Effector memory CD4-positive, alpha-beta T cell (primary cell): ENCODE results near the gene RAC2.

Source experiments
- DNase-seq, 3 donors: peaks; one replicate each; pipeline ENCODE4 v3.0.0-alpha.2; 2020
- H3K27ac ChIP-seq: 2 replicates; pipeline ENCODE4 v1.7.0; 2013; ENCODE audit warnings: mild to moderate bottlenecking, low read length, moderate library complexity; ENCODE audit not compliant: insufficient read depth, poor library complexity, severe bottlenecking
- H3K27me3 ChIP-seq: replicated peaks from 2 replicates; pipeline ENCODE4 v1.7.0; 2013; ENCODE audit warnings: mild to moderate bottlenecking, low read length; ENCODE audit not compliant: insufficient read depth, control insufficient read depth, poor library complexity, severe bottlenecking
- H3K36me3 ChIP-seq: 2 replicates; pipeline ENCODE4 v1.7.0; 2013; ENCODE audit warnings: mild to moderate bottlenecking, low read length, moderate library complexity; ENCODE audit not compliant: control insufficient read depth, insufficient read depth
- H3K4me1 ChIP-seq: 2 replicates; pipeline ENCODE4 v1.7.0; 2013; ENCODE audit warnings: low read length, mild to moderate bottlenecking; ENCODE audit not compliant: control insufficient read depth, insufficient read depth, poor library complexity, severe bottlenecking
- H3K4me3 ChIP-seq: 2 replicates; pipeline ENCODE4 v1.7.0; 2013; ENCODE audit warnings: low read length, low read depth, mild to moderate bottlenecking; ENCODE audit not compliant: insufficient read depth, poor library complexity, severe bottlenecking
- H3K9me3 ChIP-seq: 2 replicates; pipeline ENCODE4 v1.7.0; 2013; ENCODE audit warnings: mild to moderate bottlenecking, low read length, moderate library complexity; ENCODE audit not compliant: control insufficient read depth

The RAC2 gene

GRCh38 chr22:37188901-37189466, 55.1 kb downstream of the RAC2 start:
- Histone ChIP-seq H3K4me1 (peaks cover 18% of the 10 kb centered on the region), H3K4me3 (no peak overlapping the region)
- no peak for DNase-seq

DNA sequence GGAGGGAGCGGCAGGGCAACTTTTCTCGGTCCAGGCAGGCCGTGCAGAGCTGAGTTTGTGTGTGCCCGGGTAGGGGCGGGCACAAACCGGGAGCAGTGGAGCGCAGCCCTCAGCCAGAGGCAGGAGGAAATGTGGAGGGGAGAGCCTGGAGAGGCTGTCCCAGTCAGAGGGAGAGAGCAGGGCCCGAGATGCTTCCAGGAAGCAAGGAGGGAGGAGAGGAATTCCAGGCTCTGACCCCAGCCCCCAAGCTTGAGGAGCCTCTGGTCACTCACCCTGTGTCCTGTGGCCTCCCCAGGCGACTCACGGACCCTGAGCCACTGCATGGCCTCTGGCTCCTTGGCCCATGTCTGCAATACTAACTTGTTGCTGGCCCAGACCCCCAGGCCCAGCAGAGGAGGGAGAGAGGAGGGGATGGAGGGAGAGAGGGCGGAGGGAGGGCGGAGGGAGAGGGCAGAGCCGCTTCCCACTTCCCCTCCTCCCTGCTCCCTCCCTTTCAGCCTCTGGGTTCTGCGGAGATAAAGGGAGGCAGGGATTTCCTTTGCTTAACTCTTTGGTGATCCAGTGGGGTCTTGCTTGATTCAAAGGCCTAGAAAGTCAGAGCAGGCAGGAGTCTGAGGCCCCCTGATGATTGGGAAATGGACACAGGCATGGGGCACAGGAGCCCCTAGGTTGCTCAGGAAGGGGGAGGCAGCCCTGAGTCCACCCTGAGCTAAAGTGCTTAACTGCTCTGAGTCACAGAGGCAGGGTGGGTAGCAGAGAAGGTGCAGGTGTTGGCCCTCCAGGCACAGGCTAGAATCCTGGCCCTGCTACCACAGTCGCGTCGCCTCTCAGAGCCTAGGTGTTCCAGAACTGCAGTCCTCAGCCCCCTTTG, 55.9 kb downstream of the RAC2 start, which contains the start of gene C1QTNF6:
Gene C1QTNF6, minus strand, starts transcription at position 357 of the 871 bp plus-strand sequence. Its CDS starts 34 bp downstream, at position 323.
- Histone ChIP-seq H3K27ac (no peak within 1 kb of the TSS), H3K4me3 (no peak within 1 kb of the TSS), H3K27me3 (no peaks in the 10 kb centered on the region), H3K36me3 (no peaks in the 10 kb centered on the region), H3K4me1 (peaks cover 18% of the 10 kb centered on the region), H3K9me3 (no peaks in the 10 kb centered on the region)
- DNase-seq = no peak

More at GRCh38 chr22:37188901-37189466, 55.1 kb downstream of the RAC2 start:
- H3K9me3 ChIP-seq = no peaks in the 10 kb centered on the region
- no peak overlapping the region for H3K27ac ChIP-seq
- H3K27me3 ChIP-seq = no peaks in the 10 kb centered on the region
- H3K36me3 ChIP-seq = no peaks in the 10 kb centered on the region

GRCh38 chr22:37187552-37187890, 56.5 kb downstream of the RAC2 start:
- Histone ChIP-seq H3K27ac (no peak overlapping the region), H3K27me3 (no peaks in the 10 kb centered on the region), H3K36me3 (no peaks in the 10 kb centered on the region), H3K4me1 (peaks cover 18% of the 10 kb centered on the region), H3K9me3 (no peaks in the 10 kb centered on the region), H3K4me3 (no peak overlapping the region)
- DNase-seq = no peak

DNA sequence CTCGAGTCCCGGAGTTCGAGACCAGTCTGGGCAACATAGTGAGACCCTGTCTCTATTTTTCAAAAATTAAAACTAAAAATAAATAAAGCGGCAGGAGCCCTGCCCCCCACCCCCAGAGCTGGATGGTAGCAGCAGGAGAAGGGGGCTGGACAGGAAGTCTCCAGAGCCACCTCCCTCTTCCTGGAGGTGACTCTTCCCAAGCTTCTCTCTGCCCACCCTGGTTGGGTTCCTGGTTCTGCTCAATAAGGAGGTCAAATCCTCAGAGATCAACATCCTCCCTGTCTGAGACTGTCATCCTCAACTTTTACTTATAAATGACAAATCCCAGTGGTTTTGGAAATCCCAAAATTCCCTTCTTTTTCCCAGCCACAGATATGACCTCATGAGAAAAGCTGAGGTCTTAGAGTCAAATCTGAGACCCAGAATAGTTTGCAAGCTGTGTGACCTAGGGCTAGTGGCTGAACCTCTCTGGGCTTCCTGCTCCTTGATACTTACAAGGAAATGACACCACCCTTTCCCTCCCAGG, 57.0 kb downstream of the RAC2 start:
- no peak overlapping the region for H3K27ac ChIP-seq
- H3K9me3 ChIP-seq = no peaks in the 10 kb centered on the region
- H3K27me3 ChIP-seq = no peaks in the 10 kb centered on the region
- DNase-seq = no peak
- H3K4me3 ChIP-seq = peak overlapping the region; percentile 0
- H3K36me3 ChIP-seq = no peaks in the 10 kb centered on the region
- peaks cover 18% of the 10 kb centered on the region for H3K4me1 ChIP-seq

- DNase-seq = peak in 2 of 3 donors; percentile 34 to 36
- peaks cover 18% of the 10 kb centered on the region for H3K4me1 ChIP-seq
- H3K9me3 ChIP-seq = no peaks in the 10 kb centered on the region
- no peaks in the 10 kb centered on the region for H3K27me3 ChIP-seq
- H3K36me3 ChIP-seq = no peaks in the 10 kb centered on the region
- peak overlapping the region; percentile 0 for H3K4me3 ChIP-seq
- peak overlapping the region; percentile 20 for H3K27ac ChIP-seq
Observed at GRCh38 chr22:37186228-37186996, 57.7 kb downstream of the RAC2 start.

- Histone ChIP-seq H3K27ac (no peak overlapping the region), H3K27me3 (no peaks in the 10 kb centered on the region), H3K36me3 (no peaks in the 10 kb centered on the region), H3K4me3 (no peak overlapping the region), H3K9me3 (no peaks in the 10 kb centered on the region), H3K4me1 (peaks cover 18% of the 10 kb centered on the region)
- no peak for DNase-seq
Observed at GRCh38 chr22:37185646-37186227, 58.3 kb downstream of the RAC2 start.

DNA sequence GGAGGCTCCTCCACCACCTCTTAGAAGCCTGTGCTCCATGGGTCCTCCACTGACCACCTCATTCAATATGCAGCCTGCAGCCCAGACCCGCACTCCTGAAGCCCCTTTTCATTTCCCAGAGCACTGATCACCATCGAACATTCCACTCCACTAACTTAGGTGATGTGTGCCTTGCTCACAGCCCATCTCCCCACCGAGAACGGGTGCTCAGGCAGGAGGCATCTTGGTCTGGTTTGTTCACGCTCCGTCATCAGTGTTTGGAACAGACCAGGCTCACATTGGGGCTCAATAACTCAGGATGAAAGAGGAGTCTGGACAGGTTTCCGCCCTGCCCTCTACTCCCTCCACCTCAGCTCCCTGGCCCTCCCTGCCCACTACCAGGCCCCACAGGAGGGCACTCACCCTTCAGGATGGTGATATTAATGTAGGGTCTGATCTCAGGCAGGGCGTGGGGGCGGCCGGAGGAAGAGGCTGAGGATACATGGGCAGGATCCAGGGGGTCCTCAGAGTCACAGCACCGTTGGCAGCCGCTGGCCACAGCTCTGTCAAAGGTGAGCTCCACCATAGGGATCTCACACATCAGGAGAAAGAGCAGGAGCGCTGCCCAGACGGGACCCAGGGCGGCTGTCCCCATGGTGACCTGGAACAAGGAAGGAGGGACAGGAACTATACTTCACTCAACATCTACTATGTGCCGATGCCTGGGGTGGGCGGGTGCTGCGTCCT, 59.1 kb downstream of the RAC2 start:
- Histone ChIP-seq H3K27ac (no peak overlapping the region), H3K4me3 (no peak overlapping the region), H3K36me3 (no peaks in the 10 kb centered on the region), H3K9me3 (no peaks in the 10 kb centered on the region), H3K27me3 (no peaks in the 10 kb centered on the region), H3K4me1 (peaks cover 18% of the 10 kb centered on the region)
- DNase-seq = no peak

DNA sequence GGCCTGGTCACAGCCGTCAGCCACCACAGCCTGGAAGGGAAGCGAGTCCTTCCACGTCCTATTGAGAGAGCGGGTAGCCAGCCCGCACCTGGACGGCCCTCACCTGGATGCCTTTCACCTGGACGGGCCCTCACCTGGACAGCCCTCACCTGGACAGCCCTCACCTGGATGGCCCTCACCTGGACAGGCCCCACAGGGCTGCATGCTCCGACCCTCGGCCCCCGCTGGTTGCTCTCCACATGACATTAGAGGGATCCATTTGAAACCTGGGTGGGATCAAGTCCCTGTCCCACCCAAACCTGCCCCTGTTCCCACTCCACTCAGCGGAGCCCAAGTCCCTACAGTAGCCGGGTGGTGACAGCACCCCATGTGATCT, 59.7 kb downstream of the RAC2 start:
- Histone ChIP-seq H3K4me1 (peaks cover 18% of the 10 kb centered on the region), H3K36me3 (no peaks in the 10 kb centered on the region)

More for the DNA sequence above, 59.7 kb downstream of the RAC2 start:
- Histone ChIP-seq H3K9me3 (no peaks in the 10 kb centered on the region), H3K4me3 (no peak overlapping the region), H3K27ac (no peak overlapping the region), H3K27me3 (no peaks in the 10 kb centered on the region)
- DNase-seq = no peak
